Sigmoid colon (tissue), 7 donors: Measurements from ENCODE around the gene NCKAP5. TPM values are rescaled to one million over a fixed set of nuclear protein-coding genes. Genes with fewer than 3 reads are reported as not detected.

Experiments
- DNase-seq: peaks from one replicate; pipeline ENCODE4 v3.0.0-alpha.2; 2019
- H3K27ac ChIP-seq, 4 donors: fragments of 200-600 bp; sonication (generic); one replicate each; pipeline ENCODE4 v1.5.1; 2016 to 2019; ENCODE audit warnings: mild to moderate bottlenecking in 1 of 4
- H3K27me3 ChIP-seq, 3 donors: fragments of 200-600 bp; sonication (generic); one replicate each; pipeline ENCODE4 v1.5.1; 2019; ENCODE audit warnings: mild to moderate bottlenecking in 1 of 3
- H3K36me3 ChIP-seq, 4 donors: fragments of 200-600 bp; sonication (generic); one replicate each; pipeline ENCODE4 v1.5.1; 2016 to 2019
- H3K4me1 ChIP-seq, 4 donors: fragments of 200-600 bp; sonication (generic); one replicate each; pipeline ENCODE4 v1.5.1; 2017 to 2019
- H3K4me3 ChIP-seq, 4 donors: fragments of 200-600 bp; sonication (generic); one replicate each; pipeline ENCODE4 v1.5.1; 2017 to 2019; ENCODE audit warnings: mild to moderate bottlenecking in 2 of 4, moderate library complexity in 1 of 4
- H3K9me3 ChIP-seq, 4 donors: fragments of 200-600 bp in 3 of 4; sonication (generic) in 3 of 4; one replicate each; pipeline versions ENCODE4 v1.5.1 to v1.6.1; 2013 to 2019
- CTCF ChIP-seq, 4 experiments: fragments of 450-650 bp in 3 of 4; fragments of 200-600 bp in 1 of 4; IDR thresholded peaks; one replicate each; pipeline ENCODE4 v1.5.1; 2016 to 2019; ENCODE audit warnings: antibody characterized with exemption in 4 of 4, mild to moderate bottlenecking in 3 of 4, moderate library complexity in 2 of 4
- EP300 ChIP-seq, 4 donors: sonication (generic); formaldehyde crosslinking; IDR thresholded peaks; one replicate each; pipeline ENCODE4 v1.6.1; 2017; ENCODE audit warnings: antibody characterized with exemption in 4 of 4
- POLR2A ChIP-seq, 2 donors: fragments of 450-650 bp; IDR thresholded peaks; one replicate each; pipeline ENCODE4 v1.6.1; 2016; ENCODE audit warnings: antibody characterized with exemption in 2 of 2, mild to moderate bottlenecking in 2 of 2, moderate library complexity in 2 of 2
- POLR2AphosphoS5 ChIP-seq, 4 donors: sonication (generic); formaldehyde crosslinking; IDR thresholded peaks; one replicate each; pipeline ENCODE4 v1.6.1; 2017; ENCODE audit warnings: antibody characterized with exemption in 4 of 4
- whole genome bisulfite sequencing, 2 donors: extraction: QIAGEN DNeasy Blood & Tissue Kit; methylation state at CpG; one replicate each; pipeline ENCODE4 v1.1.7; 2013; 5-methylcytosine and 5-hydroxymethylcytosine counted together
- intact Hi-C: fragments of 100-400 bp; cut with DNase I; formaldehyde crosslinking; loops from one replicate; pipeline ENCODE4 v1.15.1; 2023
- polyA plus RNA-seq, 3 donors: library from polyadenylated mRNA; stranded (reverse); fragments of 200-250 nt; gene quantifications; one replicate each; pipeline ENCODE4 v1.2.3, GENCODE V29; 2013
- total RNA-seq, 4 donors: library from RNA; depleted of rRNA; stranded (reverse); fragments of >200 nt; gene quantifications; one replicate each; pipeline ENCODE4 v1.1.0, GENCODE V29; 2016
- donor health status: healthy with polysubstance abuse.
- donor health status: Bipolar disorder and iron deficiency.
- donor health status: healthy.

The NCKAP5 gene
- total and polyA plus RNA-seq, 7 donors: under 0.01 to 3.7 (median 0.60) TPM

GRCh38 chr2:133503927-133504326, 64.3 kb downstream of the NCKAP5 start:
- H3K27me3 ChIP-seq: no peaks in the 10 kb centered on the region
- TF ChIP-seq POLR2A (IDR thresholded peaks at IDR 0.05) (no peak), POLR2AphosphoS5 (IDR thresholded peaks at IDR 0.05) (no peak), EP300 (IDR thresholded peaks at IDR 0.05) (no peak), CTCF (IDR thresholded peaks at IDR 0.05) (no peak)
- H3K27ac ChIP-seq: no peak overlapping the region
- intact Hi-C loops: no loop called here
- no peak for DNase-seq
- H3K4me3 ChIP-seq: no peak overlapping the region
- no peaks in the 10 kb centered on the region for H3K9me3 ChIP-seq
- H3K36me3 ChIP-seq: no peaks in the 10 kb centered on the region
- WGBS, 2 donors: 58 to 83% methylated on average over 1 of the region's 1 CpG
- peaks cover 0 to 9% (median 8%) of the 10 kb centered on the region in 4 donors for H3K4me1 ChIP-seq

- no peaks in the 10 kb centered on the region for H3K36me3 ChIP-seq
- H3K27ac ChIP-seq: no peak overlapping the region
- H3K9me3 ChIP-seq: no peaks in the 10 kb centered on the region
- no peaks in the 10 kb centered on the region for H3K27me3 ChIP-seq
- H3K4me3 ChIP-seq: no peak overlapping the region
- DNase-seq: no peak
- TF ChIP-seq CTCF (IDR thresholded peaks at IDR 0.05): no peak
- no peak for TF ChIP-seq EP300 (IDR thresholded peaks at IDR 0.05)
- no peak for TF ChIP-seq POLR2A (IDR thresholded peaks at IDR 0.05)
- no peak for TF ChIP-seq POLR2AphosphoS5 (IDR thresholded peaks at IDR 0.05)
- WGBS, 2 donors: 64 to 86% methylated on average over 1 of the region's 1 CpG
- intact Hi-C loops: no loop called here
- H3K4me1 ChIP-seq: peaks cover 0 to 9% (median 8%) of the 10 kb centered on the region in 4 donors
Observed at GRCh38 chr2:133503323-133503722, 64.9 kb downstream of the NCKAP5 start.

GRCh38 chr2:133502678-133503077, 65.6 kb downstream of the NCKAP5 start:
- no peaks in the 10 kb centered on the region for H3K36me3 ChIP-seq
- intact Hi-C loops: no loop called here
- no peaks in the 10 kb centered on the region for H3K9me3 ChIP-seq
- no peak for TF ChIP-seq CTCF (IDR thresholded peaks at IDR 0.05)
- TF ChIP-seq POLR2AphosphoS5 (IDR thresholded peaks at IDR 0.05): no peak
- no peak for TF ChIP-seq POLR2A (IDR thresholded peaks at IDR 0.05)
- no peak for TF ChIP-seq EP300 (IDR thresholded peaks at IDR 0.05)
- no peaks in the 10 kb centered on the region for H3K27me3 ChIP-seq
- no peak overlapping the region for H3K4me3 ChIP-seq
- DNase-seq: no peak
- peaks cover 0 to 9% (median 8%) of the 10 kb centered on the region in 4 donors for H3K4me1 ChIP-seq
- 93 to 96% methylated on average over 7 of the region's 7 CpGs for WGBS, 2 donors
- H3K27ac ChIP-seq: no peak overlapping the region

GRCh38 chr2:133500917-133501316, 67.3 kb downstream of the NCKAP5 start:
- TF ChIP-seq CTCF (IDR thresholded peaks at IDR 0.05) (no peak), POLR2AphosphoS5 (IDR thresholded peaks at IDR 0.05) (no peak), POLR2A (IDR thresholded peaks at IDR 0.05) (no peak), EP300 (IDR thresholded peaks at IDR 0.05) (no peak)
- intact Hi-C loops: no loop called here
- Histone ChIP-seq H3K9me3 (no peaks in the 10 kb centered on the region), H3K27ac (no peak overlapping the region), H3K27me3 (no peaks in the 10 kb centered on the region), H3K36me3 (no peaks in the 10 kb centered on the region), H3K4me3 (no peak overlapping the region), H3K4me1 (peaks cover 0 to 9% (median 8%) of the 10 kb centered on the region in 4 donors)
- 93 to 95% methylated on average over 6 of the region's 6 CpGs for WGBS, 2 donors
- DNase-seq: no peak
